ENCODE measurements around the gene DIAPH3. TPM values are rescaled to one million over a fixed set of nuclear protein-coding genes. Genes with fewer than 3 reads are reported as not detected.

The DIAPH3 gene
- total and polyA plus RNA-seq, 2 of the 4 experiments (the other 2 are of a cell fraction): 8.9 to 9.3 TPM

DNA sequence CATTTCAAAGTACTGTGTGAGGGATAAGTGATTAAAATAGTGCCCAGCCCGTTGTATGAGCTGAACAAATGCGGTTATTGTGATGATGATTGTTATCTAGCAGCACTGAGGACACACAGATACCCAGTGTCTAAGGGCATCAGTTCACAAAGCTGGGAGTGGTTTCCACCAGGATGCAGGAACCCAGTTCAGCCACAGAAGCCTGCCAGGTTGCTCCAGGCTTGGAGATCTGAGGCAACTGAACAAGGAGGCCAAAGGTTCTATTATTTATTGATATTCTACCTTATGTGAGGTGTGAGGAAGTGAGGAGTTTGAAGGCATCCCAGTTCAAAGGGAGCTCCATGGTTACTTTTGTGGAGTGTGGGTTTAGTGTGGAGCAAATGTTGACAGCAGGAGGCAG is 13.2 kb downstream of the DIAPH3 start:
- TF ChIP-seq, protein P1, sequence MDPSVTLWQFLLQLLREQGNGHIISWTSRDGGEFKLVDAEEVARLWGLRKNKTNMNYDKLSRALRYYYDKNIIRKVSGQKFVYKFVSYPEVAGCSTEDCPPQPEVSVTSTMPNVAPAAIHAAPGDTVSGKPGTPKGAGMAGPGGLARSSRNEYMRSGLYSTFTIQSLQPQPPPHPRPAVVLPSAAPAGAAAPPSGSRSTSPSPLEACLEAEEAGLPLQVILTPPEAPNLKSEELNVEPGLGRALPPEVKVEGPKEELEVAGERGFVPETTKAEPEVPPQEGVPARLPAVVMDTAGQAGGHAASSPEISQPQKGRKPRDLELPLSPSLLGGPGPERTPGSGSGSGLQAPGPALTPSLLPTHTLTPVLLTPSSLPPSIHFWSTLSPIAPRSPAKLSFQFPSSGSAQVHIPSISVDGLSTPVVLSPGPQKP (IDR thresholded peaks at IDR 0.05; ENCODE audit: borderline replicate concordance, low read depth, low read length): no peak
- Histone ChIP-seq H2AFZ (replicated peaks; ENCODE audit: low read length, poor library complexity) (no peak overlapping the region), H3K18ac (ENCODE audit: low read depth, low read length) (peak overlapping the region; percentile 20; the same call in 1 of the 2 replicates), H2BK120ac (ENCODE audit: low read depth, low read length) (0 out of 2 replicates have a peak overlapping the region, but pooled peaks have one; percentile 10), H3K4me1 (ENCODE audit: control insufficient read depth, insufficient read depth, low read length) (peaks cover 7% of the 10 kb centered on the region), H3K14ac (replicated peaks; ENCODE audit: low read depth, low read length) (no peak overlapping the region), H4K91ac (ENCODE audit: insufficient read depth, low read depth, low read length) (no peak overlapping the region), H3K27ac (ENCODE audit: insufficient read depth, low read length) (no peak overlapping the region), H3K9me1 (ENCODE audit: insufficient read depth, low read length) (no peaks in the 10 kb centered on the region), H3K56ac (ENCODE audit: extremely low read depth, insufficient read depth, low read length) (no peak overlapping the region), H3K4ac (ENCODE audit: low read depth, low read length) (0 out of 2 replicates have a peak overlapping the region, but pooled peaks have one; percentile 11), H2BK20ac (ENCODE audit: low read depth, low read length) (no peak overlapping the region), H3K79me1 (ENCODE audit: low read depth in 1 of 2, low read length in 2 of 2) (peaks cover 36 to 61% of the 10 kb centered on the region in 2 experiments), H2BK15ac (ENCODE audit: low read depth, low read length) (no peak overlapping the region), H2AK5ac (ENCODE audit: low read depth, low read length) (no peak overlapping the region), H2BK5ac (ENCODE audit: low read depth, low read length, poor library complexity, severe bottlenecking) (no peak overlapping the region), H4K5ac (ENCODE audit: low read depth, low read length) (peak overlapping the region; percentile 79), H3K9ac (ENCODE audit: low read depth, low read length) (no peak overlapping the region), H3K4me3 (ENCODE audit: insufficient read depth, low read depth, low read length) (no peak overlapping the region), H2AK9ac (replicated peaks; ENCODE audit: low read depth, low read length, poor library complexity) (no peak overlapping the region), H3K9me3 (ENCODE audit: control insufficient read depth, insufficient read depth, low read length) (no peaks in the 10 kb centered on the region), H3K23ac (ENCODE audit: low read depth, low read length) (peak overlapping the region; percentile 63), H3K27me3 (ENCODE audit: control insufficient read depth, insufficient read depth, low read length) (no peaks in the 10 kb centered on the region), H3K36me3 (ENCODE audit: control insufficient read depth, insufficient read depth, low read length) (no peaks in the 10 kb centered on the region), H3K4me2 (ENCODE audit: low read depth, low read length) (0 out of 2 replicates have a peak overlapping the region, but pooled peaks have one; percentile 0), H4K20me1 (ENCODE audit: insufficient read depth, low read length) (no peaks in the 10 kb centered on the region), H4K8ac (ENCODE audit: low read depth in 2 of 2, low read length in 2 of 2) (peak overlapping the region in 1 of 2 experiments; percentile 41; a peak in 2 of 4 replicates)
- POLR2A ChIA-PET (ENCODE audit: unreplicated experiment): no interaction called here
- dilution Hi-C loops (cut with HindIII; ENCODE audit: low sequenced_read_pairs, unreplicated experiment) (no loop called here), in situ Hi-C loops (cut with MboI; ENCODE audit: low sequenced_read_pairs) (no loop called here), intact Hi-C loops (cut with micrococcal nuclease) (no loop called here)
- WGBS, 2 experiments (ENCODE audit: extremely low coverage in 2 of 2, insufficient read length in 1 of 2): no CpG with 5 or more reads among the region's 2 CpGs
- DNase-seq: no peak
- CTCF ChIA-PET: interaction anchor here (1.0 kb wide), 1 partner anchor 16 kb away, joined by 11 read pairs; no protein-coding TSS in a partner anchor
- no TSS peak for BruUV-seq (replicated peaks)
- ATAC-seq (ENCODE audit: low read depth): no peak
